HEK293 (cell line): ENCODE data around the gene UBAC2.

Source experiments
- CTCF ChIA-PET: fragments of 350-600 bp; formaldehyde crosslinking; extraction: SDS; loops from one replicate; lab custom pipeline; 2021; ENCODE audit warnings: antibody characterized with exemption; lab: Yijun Ruan, JAX
- POLR2A ChIA-PET: fragments of 300-600 bp; formaldehyde crosslinking; extraction: SDS; loops from one replicate; lab custom pipeline; 2020; ENCODE audit warnings: antibody characterized with exemption, inconsistent platforms; lab: Yijun Ruan, JAX
- H3K27ac ChIP-seq: fragments of 200-500 bp; sonication (Bioruptor generic); 2 replicates; pipeline ENCODE4 v1.5.1; 2014; ENCODE audit warnings: low read depth, low read length, control low read depth, inconsistent platforms; ENCODE audit errors: extremely low read depth
- H3K36me3 ChIP-seq, 2 experiments: fragments of 200-500 bp in 1 of 2; sonication (Bioruptor generic) in 1 of 2; 1 replicate in 1 of 2; 2 replicates in 1 of 2; pipeline ENCODE4 v1.5.1; 2014 to 2017; ENCODE audit warnings: inconsistent platforms in 2 of 2, low read length in 2 of 2; ENCODE audit not compliant: control insufficient read depth in 2 of 2, insufficient read depth in 1 of 2
- H3K4me1 ChIP-seq: fragments of 200-500 bp; sonication (Bioruptor generic); 2 replicates; pipeline ENCODE4 v1.5.1; 2014; ENCODE audit warnings: mild to moderate bottlenecking, low read length, inconsistent platforms; ENCODE audit not compliant: control insufficient read depth, insufficient read depth
- H3K4me3 ChIP-seq: 2 replicates; pipeline ENCODE4 v1.5.1; 2011; ENCODE audit warnings: low read depth, mild to moderate bottlenecking, control low read depth, low read length, moderate library complexity
- H3K9me3 ChIP-seq: fragments of 200-500 bp; sonication (Bioruptor generic); 2 replicates; pipeline ENCODE4 v1.5.1; 2014; ENCODE audit warnings: low read depth, low read length, inconsistent platforms; ENCODE audit not compliant: control insufficient read depth, insufficient read depth
- GLI2 ChIP-seq: fragments of 450-650 bp; formaldehyde crosslinking; IDR thresholded peaks from 2 replicates; pipeline ENCODE4; 2017; ENCODE audit warnings: missing biosample characterization, missing genetic modification characterization, low read depth, borderline replicate concordance
- HIC1 ChIP-seq: fragments of 450-650 bp; formaldehyde crosslinking; IDR thresholded peaks from 2 replicates; pipeline ENCODE4 v1.5.1; 2016; ENCODE audit warnings: missing biosample characterization, missing genetic modification characterization
- MEIS1 ChIP-seq: sonication (generic); formaldehyde crosslinking; IDR thresholded peaks from 2 replicates; pipeline ENCODE4 v1.8.1; 2022; ENCODE audit warnings: missing genetic modification reagents, mild to moderate bottlenecking, borderline replicate concordance
- MYNN ChIP-seq: fragments of 450-650 bp; formaldehyde crosslinking; IDR thresholded peaks from 2 replicates; pipeline ENCODE4 v1.5.1; 2016; ENCODE audit warnings: missing biosample characterization, missing genetic modification characterization, borderline replicate concordance
- PRDM1 ChIP-seq: fragments of 450-650 bp; formaldehyde crosslinking; IDR thresholded peaks from 2 replicates; pipeline ENCODE4; 2016; ENCODE audit warnings: missing biosample characterization, missing genetic modification characterization
- REST ChIP-seq: fragments of 450-650 bp; formaldehyde crosslinking; IDR thresholded peaks from 2 replicates; pipeline ENCODE4 v1.5.1; 2016; ENCODE audit warnings: missing biosample characterization, missing genetic modification characterization
- ZNF146 ChIP-seq: fragments of 450-650 bp; formaldehyde crosslinking; IDR thresholded peaks from 2 replicates; pipeline ENCODE4 v1.5.1; 2016; ENCODE audit warnings: missing biosample characterization, missing genetic modification characterization
- ZNF266 ChIP-seq: fragments of 450-650 bp; formaldehyde crosslinking; IDR thresholded peaks from 2 replicates; pipeline ENCODE4 v1.5.1; 2016; ENCODE audit warnings: missing biosample characterization, missing genetic modification characterization, low read depth
- ZNF274 ChIP-seq, 2 experiments: fragments of 200-500 bp in 1 of 2; fragments of 450-650 bp in 1 of 2; sonication (Bioruptor generic) in 1 of 2; formaldehyde crosslinking in 1 of 2; IDR thresholded peaks; 2 replicates each; pipeline versions ENCODE4 v1.5.1 to v1.6.1; 2014 to 2016; ENCODE audit warnings: borderline replicate concordance in 1 of 2, inconsistent platforms in 1 of 2, low read length in 1 of 2, missing biosample characterization in 1 of 2, missing genetic modification characterization in 1 of 2
- ZNF302 ChIP-seq: fragments of 450-650 bp; formaldehyde crosslinking; IDR thresholded peaks from 2 replicates; pipeline ENCODE4 v1.5.1; 2016; ENCODE audit warnings: missing biosample characterization, missing genetic modification characterization, low read depth
- ZNF354C ChIP-seq: fragments of 450-650 bp; formaldehyde crosslinking; IDR thresholded peaks from 2 replicates; pipeline ENCODE4 v1.5.1; 2016; ENCODE audit warnings: missing biosample characterization, missing genetic modification characterization, low read depth, borderline replicate concordance
- ZNF416 ChIP-seq: fragments of 450-650 bp; formaldehyde crosslinking; IDR thresholded peaks from 2 replicates; pipeline ENCODE4 v1.5.1; 2016; ENCODE audit warnings: missing biosample characterization, missing genetic modification characterization
- ZNF473 ChIP-seq: fragments of 450-650 bp; formaldehyde crosslinking; IDR thresholded peaks from 2 replicates; pipeline ENCODE4 v1.5.1; 2017; ENCODE audit warnings: missing biosample characterization, missing genetic modification characterization
- ZNF555 ChIP-seq: fragments of 450-650 bp; formaldehyde crosslinking; conservative IDR thresholded peaks from 2 replicates; pipeline ENCODE4 v1.5.1; 2017; ENCODE audit warnings: missing biosample characterization, mild to moderate bottlenecking, missing genetic modification characterization, inconsistent platforms
- ZNF596 ChIP-seq: fragments of 450-650 bp; IDR thresholded peaks from 2 replicates; pipeline ENCODE4 v1.5.0; 2018; ENCODE audit warnings: missing biosample characterization, mild to moderate bottlenecking, missing genetic modification characterization, moderate library complexity
- ZNF600 ChIP-seq: fragments of 450-650 bp; formaldehyde crosslinking; IDR thresholded peaks from 2 replicates; pipeline ENCODE4 v1.5.1; 2016; ENCODE audit warnings: missing biosample characterization, missing genetic modification characterization
- ZNF791 ChIP-seq: fragments of 450-650 bp; formaldehyde crosslinking; IDR thresholded peaks from 2 replicates; pipeline ENCODE4 v1.5.1; 2016; ENCODE audit warnings: missing biosample characterization, missing genetic modification characterization
- ZSCAN4 ChIP-seq: fragments of 450-650 bp; formaldehyde crosslinking; IDR thresholded peaks from 2 replicates; pipeline ENCODE4 v1.5.1; 2017; ENCODE audit warnings: missing biosample characterization, missing genetic modification characterization

Gene UBAC2

GRCh38 chr13:99404005-99404755 lies 203.5 kb downstream of the UBAC2 start:
- ChIA-PET CTCF (interaction anchor here (0.8 kb wide), 1 partner anchor 31 kb away, joined by 3 read pairs; no protein-coding TSS in a partner anchor), POLR2A (no interaction called here)
- no peaks in the 10 kb centered on the region for H3K4me1 ChIP-seq

GRCh38 chr13:99405966-99406365 lies 205.3 kb downstream of the UBAC2 start:
- H3K9me3 ChIP-seq = no peaks in the 10 kb centered on the region
- H3K4me1 ChIP-seq = no peaks in the 10 kb centered on the region
- ChIA-PET POLR2A (no interaction called here), CTCF (interaction anchor here (0.7 to 1.0 kb wide), 2 partner anchors 18 to 333 kb away, joined by 3 to 4 read pairs; no protein-coding TSS in a partner anchor)
- H3K27ac ChIP-seq = no peak overlapping the region
- no peaks in the 10 kb centered on the region for H3K36me3 ChIP-seq
- TF ChIP-seq ZSCAN4 (no peak), MYNN (tag by site-specific recombination) (no peak), ZNF266 (tag by site-specific recombination) (no peak), ZNF274 (IDR thresholded peaks at IDR 0.05; ENCODE audit: low read length) (no peak), ZNF274 (tag by site-specific recombination; IDR thresholded peaks at IDR 0.05; ENCODE audit: borderline replicate concordance) (no peak), ZNF600 (tag by site-specific recombination) (no peak), ZNF555 (no peak), ZNF416 (tag by site-specific recombination) (no peak), HIC1 (tag by site-specific recombination) (no peak), ZNF473 (tag by site-specific recombination) (no peak), ZNF146 (tag by site-specific recombination) (no peak), ZNF791 (no peak), PRDM1 (tag by site-specific recombination) (no peak), ZNF354C (tag by site-specific recombination) (no peak), MEIS1 (CRISPR knock-in tag) (no peak), ZNF596 (no peak), ZNF302 (tag by site-specific recombination) (no peak)
- H3K4me3 ChIP-seq = no peak overlapping the region

More at GRCh38 chr13:99404005-99404755, 203.5 kb downstream of the UBAC2 start:
- H3K36me3 ChIP-seq = no peaks in the 10 kb centered on the region
- H3K9me3 ChIP-seq = no peaks in the 10 kb centered on the region
- H3K4me3 ChIP-seq = no peak overlapping the region
- no peak overlapping the region for H3K27ac ChIP-seq
- TF ChIP-seq REST (tag by site-specific recombination) (peak; percentile 87), GLI2 (no peak)
- TF ChIP-seq, all 188 proteins: peak for 1
